Endothelial cell of umbilical vein (primary cell): ENCODE data around the gene MEGF10.

ENCODE experiments used
- EZH2 ChIP-seq: IDR thresholded peaks from 2 replicates; pipeline ENCODE4 v1.6.1; 2012; ENCODE audit warnings: borderline replicate concordance, low read depth, mild to moderate bottlenecking, moderate library complexity, low read length, inconsistent platforms; ENCODE audit not compliant: severe bottlenecking
- JUN ChIP-seq: IDR thresholded peaks from 2 replicates; pipeline ENCODE4 v1.6.1; 2011; ENCODE audit warnings: borderline replicate concordance, low read depth; ENCODE audit not compliant: insufficient read length, insufficient read depth
- POLR2A ChIP-seq: IDR thresholded peaks from 2 replicates; pipeline ENCODE4 v1.6.1; 2012; ENCODE audit warnings: low read depth, mild to moderate bottlenecking, control low read depth, low read length
- TF ChIP-seq, protein P1 (sequence below): IDR thresholded peaks from 2 replicates; pipeline ENCODE4 v1.6.1; 2011; ENCODE audit not compliant: insufficient read depth, insufficient read length
- TF ChIP-seq, protein P2 (sequence below), 2 donors: IDR thresholded peaks; 1 replicate in 1 of 2; 2 replicates in 1 of 2; pipeline ENCODE4 v1.5.1; 2011; ENCODE audit warnings: low read length in 2 of 2, mild to moderate bottlenecking in 2 of 2, moderate library complexity in 2 of 2, control low read depth in 1 of 2, inconsistent platforms in 1 of 2, low read depth in 1 of 2; ENCODE audit not compliant: insufficient read depth in 1 of 2; ENCODE audit errors: extremely low read depth in 1 of 2

- TF ChIP-seq POLR2A (no peak), EZH2 (no peak), JUN (no peak)
- TF ChIP-seq, protein P1, sequence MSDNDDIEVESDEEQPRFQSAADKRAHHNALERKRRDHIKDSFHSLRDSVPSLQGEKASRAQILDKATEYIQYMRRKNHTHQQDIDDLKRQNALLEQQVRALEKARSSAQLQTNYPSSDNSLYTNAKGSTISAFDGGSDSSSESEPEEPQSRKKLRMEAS: no peak
- TF ChIP-seq, protein P2, sequence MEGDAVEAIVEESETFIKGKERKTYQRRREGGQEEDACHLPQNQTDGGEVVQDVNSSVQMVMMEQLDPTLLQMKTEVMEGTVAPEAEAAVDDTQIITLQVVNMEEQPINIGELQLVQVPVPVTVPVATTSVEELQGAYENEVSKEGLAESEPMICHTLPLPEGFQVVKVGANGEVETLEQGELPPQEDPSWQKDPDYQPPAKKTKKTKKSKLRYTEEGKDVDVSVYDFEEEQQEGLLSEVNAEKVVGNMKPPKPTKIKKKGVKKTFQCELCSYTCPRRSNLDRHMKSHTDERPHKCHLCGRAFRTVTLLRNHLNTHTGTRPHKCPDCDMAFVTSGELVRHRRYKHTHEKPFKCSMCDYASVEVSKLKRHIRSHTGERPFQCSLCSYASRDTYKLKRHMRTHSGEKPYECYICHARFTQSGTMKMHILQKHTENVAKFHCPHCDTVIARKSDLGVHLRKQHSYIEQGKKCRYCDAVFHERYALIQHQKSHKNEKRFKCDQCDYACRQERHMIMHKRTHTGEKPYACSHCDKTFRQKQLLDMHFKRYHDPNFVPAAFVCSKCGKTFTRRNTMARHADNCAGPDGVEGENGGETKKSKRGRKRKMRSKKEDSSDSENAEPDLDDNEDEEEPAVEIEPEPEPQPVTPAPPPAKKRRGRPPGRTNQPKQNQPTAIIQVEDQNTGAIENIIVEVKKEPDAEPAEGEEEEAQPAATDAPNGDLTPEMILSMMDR (IDR thresholded peaks at IDR 0.05; ENCODE audit: extremely low read depth in 1 of 2, insufficient read depth in 1 of 2, low read depth in 1 of 2, low read length in 2 of 2): no peak
Observed at GRCh38 chr5:127400539-127400938, 109.9 kb downstream of the MEGF10 start.
